HPDE6-E6E7 (cell line): ENCODE measurements around the gene PPP2R5D.
A peak's percentile ranks its signal among the peaks of the same experiment; 100 is the strongest.
"Not testable (repeated sequence)": the region's sequence is repeated elsewhere in the genome, so short reads cannot be mapped to it uniquely, and the experiment has no call there.

Experiments used
- DNase-seq: peaks from one replicate; pipeline ENCODE4 v3.0.0; 2011; ENCODE audit warnings: missing footprints; ENCODE audit errors: extremely low spot score

The PPP2R5D gene

GRCh38 chr6:42993445-42993844 is 9.1 kb downstream of the PPP2R5D start:
- DNase-seq: no peak

- no peak for DNase-seq
Observed at GRCh38 chr6:42996513-42996912, 12.1 kb downstream of the PPP2R5D start.

GRCh38 chr6:42998205-42998604 is 13.8 kb downstream of the PPP2R5D start:
- DNase-seq: not testable (repeated sequence)

GRCh38 chr6:43001843-43002242 is 17.5 kb downstream of the PPP2R5D start:
- DNase-seq: no peak

GRCh38 chr6:43005844-43006243 is 21.5 kb downstream of the PPP2R5D start:
- no peak for DNase-seq

- no peak for DNase-seq
Observed at GRCh38 chr6:43006251-43006650, 21.9 kb downstream of the PPP2R5D start.

- DNase-seq: no peak
Observed at GRCh38 chr6:43007126-43007525, 22.8 kb downstream of the PPP2R5D start.

- DNase-seq: no peak
Observed at GRCh38 chr6:43009124-43009523, 24.8 kb downstream of the PPP2R5D start.

- DNase-seq: no peak
Observed at GRCh38 chr6:43011207-43011606, 26.8 kb downstream of the PPP2R5D start.

- DNase-seq: no peak
Observed at GRCh38 chr6:43012364-43012763, 28.0 kb downstream of the PPP2R5D start.

GRCh38 chr6:43013097-43013842 is 28.9 kb downstream of the PPP2R5D start:
- no peak for DNase-seq

GRCh38 chr6:43013843-43014433 is 29.6 kb downstream of the PPP2R5D start, which contains the start of the genes KLHDC3 and MEA1:
Gene KLHDC3 (plus strand): TSS chr6:43014249. CDS start chr6:43017193, 2,944 bp downstream.
Gene MEA1 (minus strand): TSS chr6:43013946. CDS start chr6:43013813, 133 bp downstream.
- DNase-seq: peak; percentile 100

- DNase-seq: no peak
Observed at GRCh38 chr6:43014434-43014909, 30.1 kb downstream of the PPP2R5D start.

- DNase-seq: no peak
Observed at GRCh38 chr6:43016176-43016942, 32.0 kb downstream of the PPP2R5D start.

- DNase-seq: no peak
Observed at GRCh38 chr6:43016943-43017334, 32.6 kb downstream of the PPP2R5D start.

GRCh38 chr6:43019152-43019551 is 34.8 kb downstream of the PPP2R5D start:
- no peak for DNase-seq

- no peak for DNase-seq
Observed at GRCh38 chr6:43020052-43020705, 35.8 kb downstream of the PPP2R5D start.

- DNase-seq: no peak
Observed at GRCh38 chr6:43020847-43021246, 36.5 kb downstream of the PPP2R5D start.

GRCh38 chr6:43021270-43022047 is 37.1 kb downstream of the PPP2R5D start, which contains the start of gene RRP36:
Gene RRP36 (plus strand): TSS chr6:43021623. CDS start chr6:43021655, 32 bp downstream.
- DNase-seq: peak; percentile 85

- no peak for DNase-seq
Observed at GRCh38 chr6:43024436-43024835, 40.1 kb downstream of the PPP2R5D start.

- DNase-seq: no peak
Observed at GRCh38 chr6:43026365-43026764, 42.0 kb downstream of the PPP2R5D start.
